AG09309 (cell line): ENCODE data around the gene FOXN1.

Experiments
- DNase-seq: peaks from one replicate; pipeline ENCODE4 v3.0.0-alpha.2; 2010; ENCODE audit warnings: low read depth
- H3K4me3 ChIP-seq: 2 replicates; pipeline ENCODE4 v1.5.1; 2011; ENCODE audit warnings: mild to moderate bottlenecking, low read depth, low read length, moderate library complexity; ENCODE audit not compliant: control insufficient read depth
- TF ChIP-seq, protein P1 (sequence below): IDR thresholded peaks from 2 replicates; pipeline ENCODE4 v1.5.1; 2011; ENCODE audit warnings: mild to moderate bottlenecking, low read depth, low read length, inconsistent platforms; ENCODE audit not compliant: insufficient read depth, control insufficient read depth; ENCODE audit errors: missing control alignments

The FOXN1 gene

GRCh38 chr17:28511858-28512461, 5.8 kb downstream of the FOXN1 start:
- TF ChIP-seq, protein P1, sequence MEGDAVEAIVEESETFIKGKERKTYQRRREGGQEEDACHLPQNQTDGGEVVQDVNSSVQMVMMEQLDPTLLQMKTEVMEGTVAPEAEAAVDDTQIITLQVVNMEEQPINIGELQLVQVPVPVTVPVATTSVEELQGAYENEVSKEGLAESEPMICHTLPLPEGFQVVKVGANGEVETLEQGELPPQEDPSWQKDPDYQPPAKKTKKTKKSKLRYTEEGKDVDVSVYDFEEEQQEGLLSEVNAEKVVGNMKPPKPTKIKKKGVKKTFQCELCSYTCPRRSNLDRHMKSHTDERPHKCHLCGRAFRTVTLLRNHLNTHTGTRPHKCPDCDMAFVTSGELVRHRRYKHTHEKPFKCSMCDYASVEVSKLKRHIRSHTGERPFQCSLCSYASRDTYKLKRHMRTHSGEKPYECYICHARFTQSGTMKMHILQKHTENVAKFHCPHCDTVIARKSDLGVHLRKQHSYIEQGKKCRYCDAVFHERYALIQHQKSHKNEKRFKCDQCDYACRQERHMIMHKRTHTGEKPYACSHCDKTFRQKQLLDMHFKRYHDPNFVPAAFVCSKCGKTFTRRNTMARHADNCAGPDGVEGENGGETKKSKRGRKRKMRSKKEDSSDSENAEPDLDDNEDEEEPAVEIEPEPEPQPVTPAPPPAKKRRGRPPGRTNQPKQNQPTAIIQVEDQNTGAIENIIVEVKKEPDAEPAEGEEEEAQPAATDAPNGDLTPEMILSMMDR, result no peak
- DNase-seq, result no peak
- H3K4me3 ChIP-seq, result no peak overlapping the region

GRCh38 chr17:28513476-28513875, 7.3 kb downstream of the FOXN1 start:
- no peak for DNase-seq
- TF ChIP-seq, protein P1, result no peak
- H3K4me3 ChIP-seq, result no peak overlapping the region

- no peak overlapping the region for H3K4me3 ChIP-seq
- TF ChIP-seq, protein P1, result no peak
- DNase-seq, result no peak
These were observed 8.4 kb downstream of the FOXN1 start for GRCh38 chr17:28514561-28515002.

DNA sequence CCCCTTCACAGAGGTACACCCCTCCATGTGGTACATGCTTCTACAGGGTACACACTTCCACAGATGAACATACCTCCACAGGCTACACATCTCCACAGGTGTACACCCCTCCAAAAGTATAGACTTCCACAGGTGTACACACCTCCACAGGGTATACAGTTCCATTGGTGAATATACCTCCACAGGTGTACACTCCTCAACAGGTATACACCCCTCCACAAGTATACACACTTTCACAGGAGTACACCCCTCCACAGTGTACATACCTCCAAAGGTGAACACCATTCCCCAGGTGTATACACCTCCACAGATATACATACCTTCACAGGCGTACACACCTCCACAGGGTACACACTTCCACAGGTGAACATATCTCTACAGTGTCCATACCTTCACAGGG, 9.4 kb downstream of the FOXN1 start:
- TF ChIP-seq, protein P1, result no peak
- no peak overlapping the region for H3K4me3 ChIP-seq
- no peak for DNase-seq

DNA sequence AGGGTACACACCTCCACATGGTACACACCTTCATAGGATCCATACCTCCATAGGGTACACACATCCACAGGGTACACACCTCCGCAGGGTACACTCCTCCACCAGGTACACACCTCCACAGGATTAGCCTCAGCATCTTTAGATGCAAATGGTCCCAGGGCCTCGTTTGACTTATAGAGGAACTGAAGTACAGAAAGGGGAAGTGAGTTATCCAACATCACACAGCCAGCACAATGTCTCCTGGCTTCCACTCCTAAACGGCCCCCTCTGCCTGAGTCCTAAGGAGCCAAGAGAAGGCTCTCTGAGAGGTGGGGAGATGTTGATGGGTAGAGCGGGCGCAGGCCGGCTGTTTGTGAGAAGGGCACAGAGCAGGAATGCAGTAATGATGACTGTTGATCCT, 12.0 kb downstream of the FOXN1 start:
- H3K4me3 ChIP-seq, result no peak overlapping the region
- DNase-seq, result no peak

DNA sequence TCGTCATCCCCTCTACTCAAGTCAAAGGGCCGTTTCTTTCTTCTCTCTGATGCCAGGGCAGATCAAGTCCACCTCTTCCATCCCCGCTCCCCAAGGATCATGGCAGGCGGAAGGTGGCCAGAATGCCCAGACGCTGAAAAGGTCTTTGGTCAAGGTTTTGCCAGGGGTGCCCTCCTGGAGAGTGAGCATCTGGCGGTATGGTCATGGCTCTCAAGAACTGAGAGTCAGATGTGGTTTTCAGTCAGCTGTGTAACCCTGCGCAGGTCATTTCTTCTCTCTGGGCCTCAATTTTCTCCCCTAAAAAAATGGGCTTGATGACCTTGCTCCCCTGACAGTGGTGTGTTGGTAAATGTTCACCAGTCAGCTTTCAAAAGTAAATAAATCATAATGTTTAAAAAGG, 12.4 kb downstream of the FOXN1 start:
- H3K4me3 ChIP-seq, result no peak overlapping the region
- DNase-seq, result no peak
- TF ChIP-seq, protein P1, result no peak

More for the DNA sequence above, 12.0 kb downstream of the FOXN1 start:
- TF ChIP-seq, protein P1, result no peak
